HEK293 (cell line): Measurements from ENCODE around the gene CRB3.

Experiments
- ATF2 ChIP-seq: fragments of 450-650 bp; formaldehyde crosslinking; IDR thresholded peaks from 2 replicates; pipeline ENCODE4 v1.5.1; 2016; ENCODE audit warnings: missing biosample characterization, missing genetic modification characterization, low read depth
- BCL6B ChIP-seq: fragments of 450-650 bp; formaldehyde crosslinking; IDR thresholded peaks from 2 replicates; pipeline ENCODE4 v1.5.1; 2017; ENCODE audit warnings: missing biosample characterization, missing genetic modification characterization
- REPIN1 ChIP-seq: fragments of 450-650 bp; formaldehyde crosslinking; IDR thresholded peaks from 2 replicates; pipeline ENCODE4 v1.5.1; 2017; ENCODE audit warnings: missing biosample characterization, missing genetic modification characterization, low read depth
- REST ChIP-seq: fragments of 450-650 bp; formaldehyde crosslinking; IDR thresholded peaks from 2 replicates; pipeline ENCODE4 v1.5.1; 2016; ENCODE audit warnings: missing biosample characterization, missing genetic modification characterization
- SP7 ChIP-seq: fragments of 450-650 bp; formaldehyde crosslinking; IDR thresholded peaks from 2 replicates; pipeline ENCODE4 v1.5.1; 2016; ENCODE audit warnings: missing biosample characterization, missing genetic modification characterization
- TSHZ1 ChIP-seq: fragments of 450-650 bp; formaldehyde crosslinking; IDR thresholded peaks from 2 replicates; pipeline ENCODE4 v1.5.1; 2016; ENCODE audit warnings: missing biosample characterization, missing genetic modification characterization, borderline replicate concordance
- WT1 ChIP-seq: fragments of 450-650 bp; formaldehyde crosslinking; IDR thresholded peaks from 2 replicates; pipeline ENCODE4 v1.5.1; 2016; ENCODE audit warnings: missing biosample characterization, missing genetic modification characterization
- ZBTB48 ChIP-seq: fragments of 450-650 bp; formaldehyde crosslinking; IDR thresholded peaks from 2 replicates; pipeline ENCODE4 v1.5.1; 2016; ENCODE audit warnings: missing biosample characterization, missing genetic modification characterization
- ZBTB7A ChIP-seq: fragments of 450-650 bp; formaldehyde crosslinking; IDR thresholded peaks from 2 replicates; pipeline ENCODE4 v1.5.1; 2016; ENCODE audit warnings: low read depth, missing biosample characterization, missing genetic modification characterization
- ZNF19 ChIP-seq: fragments of 450-650 bp; formaldehyde crosslinking; IDR thresholded peaks from 2 replicates; pipeline ENCODE4; 2016; ENCODE audit warnings: missing biosample characterization, missing genetic modification characterization, low read depth
- ZNF221 ChIP-seq: fragments of 450-650 bp; formaldehyde crosslinking; IDR thresholded peaks from 2 replicates; pipeline ENCODE4 v1.5.1; 2017; ENCODE audit warnings: missing biosample characterization, missing genetic modification characterization, borderline replicate concordance
- ZNF23 ChIP-seq: fragments of 450-650 bp; formaldehyde crosslinking; IDR thresholded peaks from 2 replicates; pipeline ENCODE4 v1.5.1; 2016; ENCODE audit warnings: missing biosample characterization, missing genetic modification characterization, borderline replicate concordance
- ZNF26 ChIP-seq: fragments of 450-650 bp; formaldehyde crosslinking; IDR thresholded peaks from 2 replicates; pipeline ENCODE4 v1.5.1; 2016; ENCODE audit warnings: missing biosample characterization, missing genetic modification characterization
- ZNF274 ChIP-seq, 2 experiments: fragments of 200-500 bp in 1 of 2; fragments of 450-650 bp in 1 of 2; sonication (Bioruptor generic) in 1 of 2; formaldehyde crosslinking in 1 of 2; IDR thresholded peaks; 2 replicates each; pipeline versions ENCODE4 v1.5.1 to v1.6.1; 2014 to 2016; ENCODE audit warnings: borderline replicate concordance in 1 of 2, inconsistent platforms in 1 of 2, low read length in 1 of 2, missing biosample characterization in 1 of 2, missing genetic modification characterization in 1 of 2
- ZNF341 ChIP-seq: fragments of 450-650 bp; formaldehyde crosslinking; IDR thresholded peaks from 2 replicates; pipeline ENCODE4; 2016; ENCODE audit warnings: low read depth, missing biosample characterization, missing genetic modification characterization
- ZNF350 ChIP-seq: fragments of 450-650 bp; formaldehyde crosslinking; IDR thresholded peaks from 2 replicates; pipeline ENCODE4 v1.5.0; 2017; ENCODE audit warnings: missing biosample characterization, mild to moderate bottlenecking, missing genetic modification characterization
- ZNF433 ChIP-seq: fragments of 450-650 bp; formaldehyde crosslinking; IDR thresholded peaks from 2 replicates; pipeline ENCODE4 v1.5.1; 2016; ENCODE audit warnings: missing biosample characterization, missing genetic modification characterization, low read depth
- ZNF501 ChIP-seq: fragments of 450-650 bp; formaldehyde crosslinking; IDR thresholded peaks from 2 replicates; pipeline ENCODE4 v1.5.1; 2016; ENCODE audit warnings: missing biosample characterization, missing genetic modification characterization
- ZNF623 ChIP-seq: fragments of 450-650 bp; formaldehyde crosslinking; IDR thresholded peaks from 2 replicates; pipeline ENCODE4 v1.5.1; 2016; ENCODE audit warnings: missing biosample characterization, missing genetic modification characterization
- ZNF670 ChIP-seq: fragments of 450-650 bp; formaldehyde crosslinking; IDR thresholded peaks from 2 replicates; pipeline ENCODE4 v1.5.1; 2016; ENCODE audit warnings: missing biosample characterization, missing genetic modification characterization, low read depth
- ZNF704 ChIP-seq: fragments of 450-650 bp; formaldehyde crosslinking; IDR thresholded peaks from 2 replicates; pipeline ENCODE4 v1.5.1; 2016; ENCODE audit warnings: missing biosample characterization, missing genetic modification characterization
- ZNF837 ChIP-seq: fragments of 450-650 bp; formaldehyde crosslinking; IDR thresholded peaks from 2 replicates; pipeline ENCODE4 v1.5.1; 2016; ENCODE audit warnings: missing biosample characterization, missing genetic modification characterization
- ZNF843 ChIP-seq: fragments of 450-650 bp; formaldehyde crosslinking; IDR thresholded peaks from 2 replicates; pipeline ENCODE4 v1.5.1; 2016; ENCODE audit warnings: missing biosample characterization, missing genetic modification characterization
- ZXDB ChIP-seq: fragments of 450-650 bp; formaldehyde crosslinking; IDR thresholded peaks from 2 replicates; pipeline ENCODE4 v1.5.1; 2016; ENCODE audit warnings: missing biosample characterization, missing genetic modification characterization

CRB3 gene

GRCh38 chr19:6457958-6458694 lies 5.9 kb upstream of the CRB3 start (continued):
- TF ChIP-seq BCL6B (tag by site-specific recombination) (no peak), ZNF433 (tag by site-specific recombination) (no peak), ZNF19 (tag by site-specific recombination) (no peak), ZXDB (tag by site-specific recombination) (no peak), ATF2 (tag by site-specific recombination) (no peak), ZNF26 (no peak), ZBTB7A (no peak), ZNF837 (tag by site-specific recombination) (no peak), ZNF221 (no peak), ZBTB48 (tag by site-specific recombination) (peak; percentile 65; the same call in 1 of the 2 replicates), ZNF501 (tag by site-specific recombination) (no peak), ZNF341 (tag by site-specific recombination) (peak; percentile 53; the same call in 1 of the 2 replicates), REPIN1 (tag by site-specific recombination) (no peak), TSHZ1 (no peak), ZNF23 (tag by site-specific recombination) (no peak), ZNF670 (tag by site-specific recombination) (no peak), WT1 (tag by site-specific recombination) (no peak), REST (tag by site-specific recombination) (no peak), ZNF274 (IDR thresholded peaks at IDR 0.05; ENCODE audit: low read length) (no peak), ZNF274 (tag by site-specific recombination; IDR thresholded peaks at IDR 0.05; ENCODE audit: borderline replicate concordance) (no peak), ZNF350 (no peak), ZNF843 (no peak), ZNF623 (no peak), ZNF704 (tag by site-specific recombination) (no peak), SP7 (tag by site-specific recombination) (peak; percentile 78)
